SH-SY5Y (cell line): Measurements from ENCODE around the gene UBE2K.

ENCODE experiments used
- GATA2 ChIP-seq: IDR thresholded peaks from 2 replicates; pipeline ENCODE4 v1.6.1; 2011; ENCODE audit warnings: mild to moderate bottlenecking, low read depth, low read length
- GATA3 ChIP-seq: IDR thresholded peaks from 2 replicates; pipeline ENCODE4 v1.6.1; 2011; ENCODE audit warnings: low read depth, mild to moderate bottlenecking, low read length, moderate library complexity

UBE2K gene

DNA sequence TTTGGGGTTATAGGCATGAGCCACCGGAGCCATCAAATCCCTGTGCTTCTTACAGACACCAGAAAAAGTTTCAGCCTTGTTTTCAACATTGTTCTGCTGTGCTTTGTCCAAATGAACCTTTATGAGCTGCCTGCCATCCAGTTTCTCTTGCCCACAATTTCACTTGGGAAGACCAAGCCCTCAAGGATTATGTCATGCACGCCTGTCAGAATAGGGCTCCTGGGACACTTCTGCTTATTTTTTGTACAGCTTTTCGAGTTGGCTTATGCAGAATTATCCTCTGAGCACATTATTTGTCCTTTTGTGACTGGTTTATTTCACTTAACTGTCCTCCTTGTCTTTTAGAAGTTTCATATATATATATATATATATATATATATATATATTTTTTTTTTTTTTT lies 16.2 kb downstream of the UBE2K start:
- TF ChIP-seq GATA2: no peak
- no peak for TF ChIP-seq GATA3

DNA sequence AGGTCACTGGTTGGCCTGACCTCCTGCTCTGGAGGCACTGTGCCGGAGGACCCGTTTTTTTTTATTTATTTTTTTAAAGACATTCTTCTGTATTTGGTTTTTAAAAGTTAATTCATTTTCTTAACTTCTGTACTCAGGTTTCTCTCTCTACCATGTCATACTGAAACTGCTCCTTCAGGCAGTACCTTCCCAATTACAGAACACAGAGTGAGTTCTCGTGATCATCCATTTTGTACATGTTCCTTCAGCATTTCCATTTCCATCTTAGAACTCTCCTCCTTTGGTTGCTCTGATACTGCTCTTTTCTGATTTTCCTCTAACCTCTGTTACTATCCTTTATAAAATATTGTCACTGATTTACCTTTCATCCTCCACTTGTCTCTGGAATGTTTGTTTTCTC lies 17.9 kb downstream of the UBE2K start:
- TF ChIP-seq GATA2: no peak
- TF ChIP-seq GATA3: no peak

DNA sequence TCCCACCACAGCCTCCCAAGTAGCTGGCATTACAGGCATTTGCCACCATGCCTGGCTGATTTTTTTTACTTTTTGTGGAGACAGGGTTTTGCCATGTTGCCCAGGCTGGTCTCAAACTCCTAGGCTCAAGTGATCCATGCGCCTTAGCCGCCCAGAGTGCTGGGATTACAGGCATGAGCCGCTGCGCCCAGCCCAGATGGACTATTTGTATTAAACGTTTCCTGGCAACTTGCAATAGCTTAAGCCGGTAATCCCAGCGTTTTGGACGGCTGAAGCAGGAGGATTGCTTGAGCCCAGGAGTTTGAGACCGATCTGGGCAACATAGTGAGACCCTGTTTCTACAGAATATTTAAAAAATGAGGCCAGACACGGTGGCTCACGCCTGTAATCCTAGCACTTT lies 18.4 kb downstream of the UBE2K start:
- TF ChIP-seq GATA2 (no peak), GATA3 (no peak)

DNA sequence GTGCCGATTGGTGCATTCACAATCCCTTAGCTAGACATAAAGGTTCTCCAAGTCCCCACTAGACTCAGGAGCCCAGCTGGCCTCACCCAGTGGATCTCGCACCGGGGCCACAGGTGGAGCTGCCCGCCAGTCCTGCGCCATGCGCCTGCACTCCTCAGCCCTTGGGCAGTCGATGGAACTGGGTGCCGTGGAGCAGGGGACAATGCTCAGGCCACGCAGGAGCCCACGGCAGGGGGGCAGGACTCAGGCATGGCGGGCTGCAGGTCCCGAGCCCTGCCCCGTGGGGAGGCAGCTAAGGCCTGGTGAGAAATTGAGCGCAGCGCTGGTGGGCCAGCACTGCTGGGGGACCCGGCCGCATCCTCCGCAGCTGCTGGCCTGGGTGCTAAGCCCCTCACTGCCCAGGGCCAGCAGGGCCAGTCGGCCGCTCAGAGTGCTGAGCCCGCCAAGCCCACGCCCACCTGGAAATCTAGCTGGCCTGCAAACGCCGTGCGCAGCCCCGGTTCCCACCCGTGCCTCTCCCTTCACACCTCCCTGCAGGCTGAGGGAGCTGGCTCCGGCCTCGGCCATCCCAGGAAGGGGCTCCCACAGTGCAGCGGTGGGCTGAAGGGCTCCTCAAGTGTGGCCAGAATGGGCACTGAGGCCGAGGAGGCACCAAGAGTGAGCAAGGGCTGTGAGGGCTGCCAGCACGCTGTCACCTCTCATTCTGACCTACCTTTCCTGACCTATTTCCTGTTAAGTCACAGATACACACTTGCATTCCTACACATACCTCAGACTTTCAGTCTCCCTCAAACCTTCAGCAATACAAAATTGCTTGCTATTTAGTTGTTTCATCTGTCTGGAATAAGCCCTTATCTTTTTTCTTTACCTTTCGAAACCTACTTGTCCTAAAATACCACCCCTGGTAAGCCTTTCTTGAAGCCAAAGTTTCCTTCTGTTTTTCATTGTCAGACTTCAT lies 20.7 kb downstream of the UBE2K start:
- TF ChIP-seq GATA3: no peak
- TF ChIP-seq GATA2: no peak

DNA sequence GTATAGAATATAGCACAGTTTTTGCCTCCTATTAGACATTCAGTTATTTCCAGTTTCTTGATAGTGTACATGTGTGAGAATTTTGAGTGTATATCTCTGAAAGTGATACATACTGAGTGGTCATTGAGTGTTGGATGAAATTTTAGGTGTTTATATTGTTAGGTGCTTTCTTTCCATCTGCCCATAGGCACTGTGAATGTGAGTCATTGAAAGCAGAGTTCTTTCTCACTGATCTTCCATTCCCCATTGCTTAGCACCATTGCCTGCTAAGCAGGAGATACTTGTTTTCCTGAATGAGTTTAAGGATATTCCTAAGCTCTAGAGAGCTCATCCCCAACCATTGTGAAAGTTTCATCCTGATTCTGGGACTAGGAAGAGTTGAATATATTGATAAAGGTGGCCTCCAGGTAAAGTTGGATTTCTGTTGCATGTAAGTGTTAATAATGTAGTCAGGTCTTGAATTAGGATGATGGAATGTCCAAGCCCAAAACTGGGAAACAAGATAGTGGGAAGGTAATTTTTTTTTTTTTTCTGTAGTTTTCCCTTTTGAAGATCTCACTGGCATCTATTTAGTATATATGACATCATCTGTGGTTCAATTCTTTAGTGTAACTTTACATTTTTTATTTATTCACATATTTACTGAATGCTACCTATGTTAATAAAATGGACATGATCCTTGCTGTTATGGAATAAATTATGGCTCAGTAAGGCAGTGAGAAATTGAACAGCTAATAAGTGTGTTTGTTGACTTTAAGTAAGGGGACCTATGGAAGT lies 22.1 kb downstream of the UBE2K start:
- no peak for TF ChIP-seq GATA2
- TF ChIP-seq GATA3: no peak

DNA sequence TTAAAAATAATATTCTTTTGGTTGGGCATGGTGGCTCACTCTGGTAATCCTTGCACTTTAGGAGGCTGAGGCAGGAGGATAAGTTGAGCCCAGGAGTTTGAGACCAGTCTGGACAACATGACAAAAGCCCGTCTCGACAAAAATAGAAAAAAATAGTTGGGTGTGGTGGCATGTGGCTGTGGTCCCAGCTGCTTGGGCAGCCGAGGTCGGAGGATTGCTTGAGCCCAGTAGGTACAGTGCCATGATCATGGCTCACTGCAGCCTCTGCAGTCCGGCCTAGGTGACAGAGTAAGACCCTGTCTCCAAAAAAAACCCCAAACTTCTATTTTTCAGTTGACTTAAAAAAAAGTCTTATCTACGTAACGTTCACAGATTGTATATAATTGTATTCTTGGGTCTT lies 23.9 kb downstream of the UBE2K start:
- TF ChIP-seq GATA2 (no peak), GATA3 (no peak)

DNA sequence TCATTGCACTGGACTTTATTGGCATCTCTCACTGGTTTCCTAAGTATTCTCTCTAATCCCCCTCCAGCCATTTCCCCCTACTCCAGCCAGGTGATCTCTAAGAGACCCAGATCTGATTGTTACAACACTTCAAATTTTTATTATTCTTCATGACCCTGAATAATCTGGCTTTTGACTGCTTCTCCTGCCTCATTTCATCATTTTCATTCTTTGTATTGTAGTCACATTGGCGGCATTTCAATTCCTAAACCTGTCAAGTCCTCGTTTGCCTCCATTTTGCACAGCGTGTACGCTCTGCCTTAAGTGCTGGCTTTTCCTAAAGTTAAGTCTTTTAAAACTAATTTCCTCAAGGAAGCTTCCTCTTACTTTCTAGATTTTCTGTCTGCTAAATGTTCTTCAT lies 31.6 kb downstream of the UBE2K start:
- TF ChIP-seq GATA2 (no peak), GATA3 (no peak)

DNA sequence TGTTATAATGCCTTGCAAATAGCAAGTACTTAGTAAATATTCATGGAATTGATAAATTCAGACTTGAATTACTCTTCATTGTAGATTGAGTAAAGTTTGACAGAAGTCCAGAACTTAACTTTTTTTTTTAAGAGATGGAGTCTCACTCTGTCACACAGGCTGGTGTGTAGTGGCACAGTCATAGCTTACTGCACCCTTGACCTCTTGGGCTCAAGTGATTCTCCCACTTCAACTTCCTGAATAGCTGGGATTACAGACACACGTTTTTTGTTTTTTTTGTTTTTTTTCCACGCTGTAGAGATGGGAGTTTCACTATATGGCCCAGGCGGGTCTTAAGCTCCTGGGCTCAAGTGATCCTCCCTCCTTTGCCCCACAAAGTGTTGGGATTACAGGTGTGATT lies 32.1 kb downstream of the UBE2K start:
- TF ChIP-seq GATA3 (no peak), GATA2 (no peak)

DNA sequence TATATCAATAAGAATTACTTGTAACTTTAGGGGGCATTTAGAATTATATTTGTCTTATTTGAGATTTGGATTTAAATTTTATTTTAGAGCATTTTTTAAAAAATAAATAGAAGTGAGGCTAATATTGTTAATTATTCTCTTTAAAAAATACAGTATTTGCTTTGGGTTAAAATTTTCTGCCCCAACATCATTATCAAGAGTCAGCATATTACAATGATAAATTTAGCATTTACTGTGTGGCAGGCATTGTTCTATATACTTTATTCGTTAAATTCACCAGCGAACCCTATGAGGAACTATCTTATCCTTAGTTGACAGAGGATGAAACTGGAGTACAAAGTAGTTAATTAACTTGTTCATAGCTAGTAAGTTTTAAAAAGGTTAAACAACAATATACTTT lies 34.0 kb downstream of the UBE2K start:
- TF ChIP-seq GATA3: no peak

DNA sequence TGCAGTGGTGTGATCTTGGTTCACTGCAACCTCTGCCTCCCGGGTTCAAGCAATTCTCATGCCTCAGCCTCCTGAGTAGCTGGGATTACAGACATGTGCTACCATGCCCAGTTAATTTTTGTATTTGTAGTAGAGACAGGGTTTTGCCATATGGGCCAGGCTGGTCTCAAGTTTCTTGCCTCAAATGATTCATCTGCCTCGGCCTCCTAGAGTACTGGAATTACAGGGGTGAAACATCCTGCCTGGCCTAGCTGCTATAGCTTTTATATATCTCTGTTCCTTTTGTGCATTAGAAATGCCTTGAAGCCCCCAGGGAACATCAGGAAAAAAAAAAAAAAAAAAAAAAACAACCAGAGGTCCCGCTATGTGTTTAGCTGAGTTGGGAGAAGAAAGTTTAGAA lies 34.8 kb downstream of the UBE2K start:
- no peak for TF ChIP-seq GATA2
- no peak for TF ChIP-seq GATA3

DNA sequence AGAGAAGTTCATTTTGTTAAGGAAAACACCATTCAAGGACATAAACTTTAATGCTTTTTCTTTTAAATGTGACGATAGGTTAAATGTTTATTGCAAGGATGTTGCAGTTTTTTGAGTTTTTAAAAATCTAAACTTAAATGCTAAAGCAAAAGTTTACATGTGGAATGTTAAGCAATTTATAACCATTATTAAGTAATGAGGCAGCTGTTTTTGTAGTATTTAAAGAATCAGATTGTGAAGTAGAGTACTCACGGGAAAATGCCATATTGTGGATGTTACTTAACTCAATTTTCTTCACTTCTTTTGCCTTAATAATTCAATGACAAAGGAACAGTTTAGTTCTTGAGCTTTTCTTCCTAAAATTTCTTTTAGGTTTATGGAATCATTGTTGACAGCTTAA lies 43.5 kb downstream of the UBE2K start:
- TF ChIP-seq GATA2 (no peak), GATA3 (no peak)

DNA sequence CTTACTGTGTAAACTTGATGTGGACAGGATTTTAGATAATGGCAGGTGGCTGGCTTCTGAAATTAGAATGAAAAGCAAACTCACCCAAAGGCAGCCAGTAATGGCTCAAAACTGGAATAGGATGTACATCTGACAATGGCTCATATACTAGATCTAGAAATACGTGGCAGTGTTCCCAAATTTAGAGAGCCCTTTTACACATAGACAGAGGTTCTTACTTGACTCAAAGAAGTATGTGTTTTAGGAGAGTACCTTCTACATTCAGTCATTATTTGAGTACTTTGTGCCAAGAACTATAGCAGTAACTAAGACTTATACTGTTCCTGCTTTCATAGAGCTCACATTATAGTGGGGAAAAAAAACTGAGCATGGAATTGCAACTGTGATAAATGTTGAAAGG lies 48.0 kb downstream of the UBE2K start:
- no peak for TF ChIP-seq GATA3
- no peak for TF ChIP-seq GATA2

DNA sequence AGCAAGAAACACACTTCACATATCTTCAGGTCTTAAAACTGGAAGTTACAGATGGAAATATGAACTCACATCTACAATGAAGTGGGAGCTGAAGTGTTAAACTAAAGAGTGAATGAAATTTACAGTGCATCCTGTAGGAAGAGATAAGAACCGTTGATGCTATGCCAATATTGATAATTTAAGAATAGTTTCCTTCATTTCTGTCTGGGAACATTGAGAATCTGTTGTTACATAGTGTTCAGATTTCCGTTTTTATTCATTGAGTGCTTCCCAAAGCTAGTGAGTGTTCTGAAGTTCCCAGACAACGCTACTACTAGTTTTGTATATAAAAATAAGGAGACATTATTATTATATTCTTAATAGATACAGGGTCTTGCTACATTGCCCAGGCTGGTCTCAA lies 52.3 kb downstream of the UBE2K start:
- TF ChIP-seq GATA3 (no peak), GATA2 (no peak)

DNA sequence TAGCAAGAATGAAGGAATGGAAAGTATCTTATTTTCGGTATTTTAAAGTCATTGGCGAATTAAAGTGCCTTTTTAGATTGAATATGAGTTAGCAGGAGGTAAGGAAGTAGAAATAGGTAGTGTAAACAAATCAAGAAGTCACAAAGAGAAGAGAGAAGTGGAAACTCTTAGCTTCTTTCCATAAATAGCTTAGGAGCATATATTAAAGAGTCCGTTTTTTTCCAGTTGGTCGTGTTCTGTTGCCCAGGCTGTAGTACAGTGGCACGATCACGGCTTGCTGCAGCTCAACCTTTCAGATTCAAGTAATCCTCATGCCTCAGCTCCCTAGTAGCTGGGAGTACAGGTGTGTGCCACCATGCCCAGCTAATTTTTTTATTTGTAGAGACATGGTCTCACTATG lies 56.4 kb downstream of the UBE2K start:
- no peak for TF ChIP-seq GATA2
- TF ChIP-seq GATA3: no peak

DNA sequence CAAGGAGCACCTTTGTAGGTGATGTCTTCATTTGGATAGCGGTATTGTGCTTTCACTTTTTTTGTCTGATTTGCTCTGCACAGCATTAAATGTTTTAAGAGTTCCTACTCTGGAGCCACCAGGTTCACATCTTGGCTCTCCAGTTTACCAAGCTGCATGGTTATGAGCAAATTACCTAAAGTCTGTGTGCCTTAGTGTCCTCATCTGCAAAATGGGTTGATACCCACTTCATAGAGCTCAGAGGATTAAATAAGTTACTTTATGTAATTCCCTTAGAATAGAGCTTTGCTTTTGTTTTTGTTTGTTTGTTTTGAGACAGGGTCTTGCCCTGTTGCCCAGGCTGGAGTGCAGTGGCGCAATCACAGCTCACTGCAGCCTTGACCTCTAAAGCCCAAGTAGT lies 58.2 kb downstream of the UBE2K start:
- TF ChIP-seq GATA2 (no peak), GATA3 (no peak)

DNA sequence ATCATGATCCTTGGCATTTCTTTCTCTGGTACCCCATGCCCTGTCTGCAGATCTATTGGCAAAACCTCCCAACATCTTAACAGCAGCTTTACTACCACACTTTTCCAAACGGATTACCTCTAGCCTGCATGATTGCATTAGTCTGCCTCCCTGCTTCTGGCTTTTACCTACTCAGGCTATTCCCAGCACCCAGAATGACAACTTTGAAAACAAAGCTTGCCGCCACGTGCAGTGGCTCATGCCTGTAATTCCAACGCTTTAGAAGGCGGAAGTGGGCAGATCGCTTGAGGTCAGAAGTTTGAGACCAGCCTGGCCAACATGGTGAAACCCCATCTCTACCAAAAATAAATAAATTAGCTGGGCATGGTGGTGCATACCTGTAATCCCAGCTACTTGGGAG lies 60.2 kb downstream of the UBE2K start:
- TF ChIP-seq GATA3 (no peak), GATA2 (no peak)
